Measurements from ENCODE around the gene ATP8A1.
A peak's percentile ranks its signal among the peaks of the same experiment; 100 is the strongest.

ATP8A1 gene

DNA sequence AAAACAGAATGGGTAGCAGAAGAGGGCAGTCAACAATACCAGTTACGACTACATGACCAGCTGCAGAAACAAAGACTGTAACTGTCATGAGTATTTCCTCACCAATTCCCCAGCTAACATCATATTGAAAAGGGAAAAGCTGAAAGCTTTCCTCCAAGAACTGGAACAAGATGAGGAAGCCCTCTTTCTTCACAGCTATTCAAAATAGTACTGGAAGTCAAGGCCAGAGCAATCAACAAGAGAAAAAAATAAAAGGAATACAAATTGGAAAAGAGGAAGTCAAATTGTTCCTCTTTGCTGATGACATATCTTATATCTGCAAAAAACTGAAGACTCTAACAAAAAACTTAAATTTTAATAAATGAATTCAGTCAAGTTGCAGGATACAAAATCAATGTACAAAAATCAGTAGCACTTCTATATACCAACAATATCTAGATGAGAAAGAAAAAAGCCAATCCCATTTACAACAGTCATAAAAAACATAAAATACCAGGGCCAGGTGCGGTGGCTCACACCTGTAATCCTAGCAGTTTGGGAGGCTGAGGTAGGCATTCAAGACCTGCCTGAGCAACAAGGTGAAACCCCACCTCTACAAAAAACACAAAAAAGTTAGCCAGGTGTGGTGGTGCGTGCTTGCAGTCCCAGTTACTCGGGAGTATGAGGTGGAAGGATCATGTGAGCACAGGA lies 125.4 kb downstream of the ATP8A1 start:
- Histone ChIP-seq H3K9me3 (ENCODE audit: severe bottlenecking) (no peaks in the 10 kb centered on the region), H3K27ac (no peak overlapping the region), H3K4me3 (ENCODE audit: low read depth, low read length) (no peak overlapping the region), H3K27me3 (ENCODE audit: insufficient read depth, low read depth, severe bottlenecking) (no peaks in the 10 kb centered on the region), H3K36me3 (peaks cover 5% of the 10 kb centered on the region; the same call in 1 of the 2 replicates)
- no peak for TF ChIP-seq CTCF (IDR thresholded peaks at IDR 0.05; ENCODE audit: low read depth, low read length)
- no peak for DNase-seq

- Histone ChIP-seq H3K27me3 (ENCODE audit: insufficient read depth, low read depth, severe bottlenecking) (no peaks in the 10 kb centered on the region), H3K9me3 (ENCODE audit: severe bottlenecking) (no peaks in the 10 kb centered on the region), H3K4me3 (ENCODE audit: low read depth, low read length) (no peak overlapping the region), H3K36me3 (peaks cover 9% of the 10 kb centered on the region; the same call in 1 of the 2 replicates), H3K27ac (no peak overlapping the region)
- no peak for TF ChIP-seq CTCF (IDR thresholded peaks at IDR 0.05; ENCODE audit: low read depth, low read length)
- no peak for DNase-seq
These were observed 133.7 kb downstream of the ATP8A1 start for GRCh38 chr4:42523066-42523718.

GRCh38 chr4:42519803-42520417 lies 137.0 kb downstream of the ATP8A1 start:
- TF ChIP-seq CTCF (IDR thresholded peaks at IDR 0.05; ENCODE audit: low read depth, low read length), result 0 out of 2 replicates have a peak, but pooled peaks have one; percentile 19
- no peaks in the 10 kb centered on the region for H3K9me3 ChIP-seq (ENCODE audit: severe bottlenecking)
- H3K27ac ChIP-seq, result no peak overlapping the region
- peaks cover 9% of the 10 kb centered on the region; the same call in 1 of the 2 replicates for H3K36me3 ChIP-seq
- no peaks in the 10 kb centered on the region for H3K27me3 ChIP-seq (ENCODE audit: insufficient read depth, low read depth, severe bottlenecking)
- H3K4me3 ChIP-seq (ENCODE audit: low read depth, low read length), result no peak overlapping the region
- DNase-seq, result peak; percentile 45

DNA sequence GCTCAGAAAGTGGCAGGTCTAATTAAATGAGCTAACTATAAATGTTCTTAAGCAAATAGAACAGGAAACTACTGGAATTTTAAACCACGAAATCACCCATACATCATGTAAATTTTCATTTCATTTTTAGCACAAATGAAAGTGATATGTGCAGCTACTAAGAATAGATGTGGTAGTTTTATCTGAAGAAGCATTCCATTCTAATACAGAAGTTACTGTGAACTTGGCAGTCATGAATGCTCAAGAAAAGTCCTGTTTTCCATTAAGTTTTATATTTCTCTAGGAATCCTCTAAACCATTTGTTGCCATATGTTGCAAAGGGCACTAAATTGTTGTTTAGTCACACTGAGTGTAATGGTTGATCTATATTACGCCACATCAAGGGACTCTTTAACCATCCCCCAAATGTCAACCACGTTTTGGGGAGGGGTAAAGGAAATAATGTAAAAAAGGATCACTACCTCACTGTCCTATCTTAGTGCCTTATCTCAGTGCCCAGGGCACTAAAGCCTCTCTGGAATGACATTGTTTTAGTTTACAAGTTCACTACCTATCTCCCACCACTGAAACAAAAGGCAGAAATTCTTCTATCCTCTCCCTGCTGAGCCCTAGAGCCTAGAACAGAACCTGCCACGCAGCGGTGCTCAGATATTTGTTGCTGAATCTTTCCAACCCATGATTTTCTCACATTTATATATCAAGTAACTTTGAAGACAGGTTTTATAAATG lies 141.6 kb downstream of the ATP8A1 start:
- no peak overlapping the region for H3K27ac ChIP-seq
- no peak for DNase-seq
- no peaks in the 10 kb centered on the region for H3K36me3 ChIP-seq
- H3K9me3 ChIP-seq (ENCODE audit: severe bottlenecking), result no peaks in the 10 kb centered on the region
- TF ChIP-seq CTCF (IDR thresholded peaks at IDR 0.05; ENCODE audit: low read depth, low read length), result no peak
- H3K27me3 ChIP-seq (ENCODE audit: insufficient read depth, low read depth, severe bottlenecking), result no peaks in the 10 kb centered on the region
- H3K4me3 ChIP-seq (ENCODE audit: low read depth, low read length), result no peak overlapping the region

- no peak overlapping the region for H3K27ac ChIP-seq
- DNase-seq, result no peak
These were observed 143.0 kb downstream of the ATP8A1 start for GRCh38 chr4:42513748-42514492.

More at GRCh38 chr4:42513748-42514492, 143.0 kb downstream of the ATP8A1 start:
- no peak for TF ChIP-seq CTCF (IDR thresholded peaks at IDR 0.05; ENCODE audit: low read depth, low read length)
- no peaks in the 10 kb centered on the region for H3K9me3 ChIP-seq (ENCODE audit: severe bottlenecking)
- H3K36me3 ChIP-seq, result no peaks in the 10 kb centered on the region
- no peaks in the 10 kb centered on the region for H3K27me3 ChIP-seq (ENCODE audit: insufficient read depth, low read depth, severe bottlenecking)
- H3K4me3 ChIP-seq (ENCODE audit: low read depth, low read length), result no peak overlapping the region

Measured in WERI-Rb-1 (cell line).